Effector memory CD8-positive, alpha-beta T cell (primary cell): Measurements from ENCODE around the gene CD151.

Source experiments
- ATAC-seq: fragments of 150-1000 bp; cut with Tn5 transposase; replicated peaks from 2 replicates; pipeline ENCODE4 v1.10.0; 2021; ENCODE audit warnings: mild to moderate bottlenecking, moderate library complexity
- DNase-seq, 3 experiments: peaks; one replicate each; pipeline ENCODE4 v3.0.0; 2021
- H3K27ac Mint-ChIP-seq, 2 donors: one replicate each; pipeline ENCODE4 v1.8.0; 2022; ENCODE audit warnings: mild to moderate bottlenecking in 2 of 2, mixed read lengths in 2 of 2, moderate library complexity in 2 of 2
- H3K27me3 Mint-ChIP-seq, 2 donors: one replicate each; pipeline ENCODE4 v1.8.0; 2022; ENCODE audit warnings: mixed read lengths in 2 of 2
- H3K36me3 Mint-ChIP-seq: one replicate; pipeline ENCODE4 v1.8.0; 2022; ENCODE audit warnings: mild to moderate bottlenecking, moderate library complexity, mixed read lengths; ENCODE audit not compliant: insufficient read depth
- H3K4me1 Mint-ChIP-seq, 2 donors: one replicate each; pipeline ENCODE4 v1.8.0; 2022; ENCODE audit warnings: low read depth in 2 of 2, mixed read lengths in 2 of 2
- H3K4me3 Mint-ChIP-seq, 2 donors: one replicate each; pipeline ENCODE4 v1.8.0; 2022; ENCODE audit warnings: mild to moderate bottlenecking in 2 of 2, mixed read lengths in 2 of 2, moderate library complexity in 2 of 2
- H3K9me3 Mint-ChIP-seq, 2 donors: one replicate each; pipeline ENCODE4 v1.8.0; 2022; ENCODE audit warnings: mixed read lengths in 2 of 2

CD151 gene

GRCh38 chr11:870127-870413, 37.3 kb downstream of the CD151 start:
- H3K36me3 Mint-ChIP-seq = no peaks in the 10 kb centered on the region
- H3K4me3 Mint-ChIP-seq = no peak overlapping the region
- peak overlapping the region in 1 of 2 donors; percentile 28 for H3K27ac Mint-ChIP-seq
- peaks cover 0 to 2% of the 10 kb centered on the region in 2 donors for H3K4me1 Mint-ChIP-seq
- no peak for ATAC-seq
- no peaks in the 10 kb centered on the region for H3K27me3 Mint-ChIP-seq
- DNase-seq = no peak
- no peaks in the 10 kb centered on the region for H3K9me3 Mint-ChIP-seq

GRCh38 chr11:870418-870817, 37.7 kb downstream of the CD151 start:
- H3K27ac Mint-ChIP-seq = peak overlapping the region in 1 of 2 donors; percentile 28
- H3K9me3 Mint-ChIP-seq = no peaks in the 10 kb centered on the region
- ATAC-seq (no peak), DNase-seq (no peak)
- H3K36me3 Mint-ChIP-seq = no peaks in the 10 kb centered on the region
- H3K27me3 Mint-ChIP-seq = no peaks in the 10 kb centered on the region
- H3K4me3 Mint-ChIP-seq = no peak overlapping the region
- peaks cover 0 to 2% of the 10 kb centered on the region in 2 donors for H3K4me1 Mint-ChIP-seq

- H3K36me3 Mint-ChIP-seq = no peaks in the 10 kb centered on the region
- ATAC-seq (no peak), DNase-seq (no peak)
- no peak overlapping the region for H3K4me3 Mint-ChIP-seq
- no peaks in the 10 kb centered on the region for H3K27me3 Mint-ChIP-seq
- peaks cover 0 to 4% of the 10 kb centered on the region in 2 donors for H3K4me1 Mint-ChIP-seq
- no peaks in the 10 kb centered on the region for H3K9me3 Mint-ChIP-seq
- H3K27ac Mint-ChIP-seq = no peak overlapping the region
These were observed 38.7 kb downstream of the CD151 start for GRCh38 chr11:871472-871871.

GRCh38 chr11:872799-873198, 40.0 kb downstream of the CD151 start:
- H3K36me3 Mint-ChIP-seq = no peaks in the 10 kb centered on the region
- no peak for ATAC-seq
- no peak for DNase-seq
- H3K4me1 Mint-ChIP-seq = peaks cover 0 to 6% of the 10 kb centered on the region in 2 donors
- no peaks in the 10 kb centered on the region for H3K27me3 Mint-ChIP-seq
- H3K4me3 Mint-ChIP-seq = no peak overlapping the region
- peak overlapping the region in 1 of 2 donors; percentile 68 for H3K27ac Mint-ChIP-seq
- no peaks in the 10 kb centered on the region for H3K9me3 Mint-ChIP-seq

- Mint-ChIP-seq H3K27me3 (no peaks in the 10 kb centered on the region), H3K36me3 (no peaks in the 10 kb centered on the region), H3K9me3 (no peaks in the 10 kb centered on the region), H3K4me3 (no peak overlapping the region), H3K27ac (peak overlapping the region; percentile 57 to 68), H3K4me1 (peaks cover 0 to 6% of the 10 kb centered on the region in 2 donors)
- no peak for DNase-seq
- ATAC-seq = no peak
These were observed 41.0 kb downstream of the CD151 start for GRCh38 chr11:873706-874105.

GRCh38 chr11:875203-875602, 42.5 kb downstream of the CD151 start:
- ATAC-seq (no peak), DNase-seq (no peak)
- Mint-ChIP-seq H3K9me3 (no peaks in the 10 kb centered on the region), H3K27ac (no peak overlapping the region), H3K36me3 (no peaks in the 10 kb centered on the region), H3K4me3 (no peak overlapping the region), H3K27me3 (no peaks in the 10 kb centered on the region), H3K4me1 (peaks cover 0 to 6% of the 10 kb centered on the region in 2 donors)

GRCh38 chr11:875769-876301, 43.1 kb downstream of the CD151 start:
- Mint-ChIP-seq H3K4me1 (peaks cover 0 to 6% of the 10 kb centered on the region in 2 donors), H3K9me3 (no peaks in the 10 kb centered on the region), H3K4me3 (no peak overlapping the region), H3K27me3 (no peaks in the 10 kb centered on the region), H3K27ac (peak overlapping the region; percentile 71 to 82), H3K36me3 (no peaks in the 10 kb centered on the region)
- DNase-seq (no peak), ATAC-seq (no peak)

GRCh38 chr11:876545-876944, 43.8 kb downstream of the CD151 start:
- Mint-ChIP-seq H3K9me3 (no peaks in the 10 kb centered on the region), H3K36me3 (peaks cover 3% of the 10 kb centered on the region), H3K4me3 (no peak overlapping the region), H3K4me1 (peaks cover 0 to 6% of the 10 kb centered on the region in 2 donors), H3K27ac (no peak overlapping the region), H3K27me3 (no peaks in the 10 kb centered on the region)
- no peak for ATAC-seq
- DNase-seq = no peak

GRCh38 chr11:877565-877964, 44.8 kb downstream of the CD151 start:
- DNase-seq (no peak), ATAC-seq (no peak)
- Mint-ChIP-seq H3K27me3 (no peaks in the 10 kb centered on the region), H3K27ac (no peak overlapping the region), H3K9me3 (no peaks in the 10 kb centered on the region), H3K4me1 (peaks cover 0 to 6% of the 10 kb centered on the region in 2 donors), H3K4me3 (no peak overlapping the region), H3K36me3 (peaks cover 9% of the 10 kb centered on the region)

GRCh38 chr11:880447-880846, 47.7 kb downstream of the CD151 start:
- Mint-ChIP-seq H3K9me3 (no peaks in the 10 kb centered on the region), H3K27me3 (no peaks in the 10 kb centered on the region), H3K27ac (no peak overlapping the region), H3K4me1 (peaks cover 0 to 4% of the 10 kb centered on the region in 2 donors), H3K36me3 (peaks cover 9% of the 10 kb centered on the region), H3K4me3 (no peak overlapping the region)
- no peak for ATAC-seq
- no peak for DNase-seq

- peaks cover 0 to 2% of the 10 kb centered on the region in 2 donors for H3K4me1 Mint-ChIP-seq
- H3K27ac Mint-ChIP-seq = no peak overlapping the region
- peaks cover 18% of the 10 kb centered on the region for H3K36me3 Mint-ChIP-seq
- no peak overlapping the region for H3K4me3 Mint-ChIP-seq
- no peaks in the 10 kb centered on the region for H3K27me3 Mint-ChIP-seq
- DNase-seq (no peak), ATAC-seq (no peak)
- no peaks in the 10 kb centered on the region for H3K9me3 Mint-ChIP-seq
These were observed 49.8 kb downstream of the CD151 start for GRCh38 chr11:882596-882995.

GRCh38 chr11:883527-883926, 50.8 kb downstream of the CD151 start:
- H3K27ac Mint-ChIP-seq = no peak overlapping the region
- peaks cover 0 to 2% of the 10 kb centered on the region in 2 donors for H3K4me1 Mint-ChIP-seq
- no peak for DNase-seq
- ATAC-seq = no peak
- H3K9me3 Mint-ChIP-seq = no peaks in the 10 kb centered on the region
- H3K4me3 Mint-ChIP-seq = no peak overlapping the region
- H3K27me3 Mint-ChIP-seq = no peaks in the 10 kb centered on the region
- peaks cover 18% of the 10 kb centered on the region for H3K36me3 Mint-ChIP-seq

GRCh38 chr11:884578-885070, 51.9 kb downstream of the CD151 start:
- H3K4me3 Mint-ChIP-seq = no peak overlapping the region
- no peaks in the 10 kb centered on the region for H3K27me3 Mint-ChIP-seq
- H3K4me1 Mint-ChIP-seq = peaks cover 0 to 2% of the 10 kb centered on the region in 2 donors
- H3K36me3 Mint-ChIP-seq = peaks cover 18% of the 10 kb centered on the region
- H3K9me3 Mint-ChIP-seq = no peaks in the 10 kb centered on the region
- peak overlapping the region in 1 of 2 donors; percentile 80 for H3K27ac Mint-ChIP-seq
- ATAC-seq (no peak), DNase-seq (no peak)

GRCh38 chr11:886568-886967, 53.8 kb downstream of the CD151 start:
- H3K27me3 Mint-ChIP-seq = no peaks in the 10 kb centered on the region
- peaks cover 15% of the 10 kb centered on the region for H3K36me3 Mint-ChIP-seq
- no peaks in the 10 kb centered on the region for H3K9me3 Mint-ChIP-seq
- peaks cover 0 to 5% of the 10 kb centered on the region in 2 donors for H3K4me1 Mint-ChIP-seq
- DNase-seq = no peak
- H3K27ac Mint-ChIP-seq = no peak overlapping the region
- ATAC-seq = no peak
- H3K4me3 Mint-ChIP-seq = no peak overlapping the region

GRCh38 chr11:887589-887988, 54.8 kb downstream of the CD151 start:
- peaks cover 0 to 5% of the 10 kb centered on the region in 2 donors for H3K4me1 Mint-ChIP-seq
- H3K9me3 Mint-ChIP-seq = no peaks in the 10 kb centered on the region
- ATAC-seq (no peak), DNase-seq (no peak)
- no peaks in the 10 kb centered on the region for H3K27me3 Mint-ChIP-seq
- peak overlapping the region in 1 of 2 donors; percentile 41 for H3K27ac Mint-ChIP-seq
- H3K36me3 Mint-ChIP-seq = peaks cover 10% of the 10 kb centered on the region
- no peak overlapping the region for H3K4me3 Mint-ChIP-seq
